Measurements from ENCODE around the gene KCNQ1. TPM values are rescaled to one million over a fixed set of nuclear protein-coding genes. Genes with fewer than 3 reads are reported as not detected.
A peak's percentile ranks its signal among the peaks of the same experiment; 100 is the strongest.

KCNQ1 gene
- total and polyA plus RNA-seq, 9 donors = 1.4 to 17.2 (median 3.8) TPM

GRCh38 chr11:2507212-2507901 is 62.5 kb downstream of the KCNQ1 start:
- DNase-seq = peak in 1 of 5 donors; percentile 1
- Histone ChIP-seq H3K4me1 (ENCODE audit: insufficient read depth) (no peaks in the 10 kb centered on the region), H3K27ac (no peak overlapping the region), H3K36me3 (no peaks in the 10 kb centered on the region), H3K4me3 (no peak overlapping the region), H3K27me3 (no peaks in the 10 kb centered on the region), H3K9me3 (no peaks in the 10 kb centered on the region)
- WGBS, 3 donors = 89 to 93% (median 90%) methylated on average over 12 to 13 of the region's 13 CpGs
- intact Hi-C loops (cut with DNase I) = no loop called here
- TF ChIP-seq EP300 (IDR thresholded peaks at IDR 0.05) (no peak), CTCF (IDR thresholded peaks at IDR 0.05) (no peak), POLR2A (IDR thresholded peaks at IDR 0.05) (no peak)

GRCh38 chr11:2507945-2508749 is 63.3 kb downstream of the KCNQ1 start:
- Histone ChIP-seq H3K9me3 (no peaks in the 10 kb centered on the region), H3K4me3 (no peak overlapping the region), H3K36me3 (no peaks in the 10 kb centered on the region), H3K4me1 (ENCODE audit: insufficient read depth) (no peaks in the 10 kb centered on the region), H3K27ac (no peak overlapping the region), H3K27me3 (no peaks in the 10 kb centered on the region)
- WGBS, 3 donors = 70 to 78% (median 76%) methylated on average over 12 of the region's 12 CpGs
- intact Hi-C loops (cut with DNase I) = no loop called here
- DNase-seq = peak in 1 of 5 donors; percentile 1
- TF ChIP-seq EP300 (IDR thresholded peaks at IDR 0.05) (no peak), CTCF (IDR thresholded peaks at IDR 0.05) (no peak), POLR2A (IDR thresholded peaks at IDR 0.05) (no peak)

- no peak overlapping the region for H3K4me3 ChIP-seq
- no peaks in the 10 kb centered on the region for H3K27me3 ChIP-seq
- intact Hi-C loops (cut with DNase I) = no loop called here
- no peak overlapping the region for H3K27ac ChIP-seq
- H3K4me1 ChIP-seq (ENCODE audit: insufficient read depth) = no peaks in the 10 kb centered on the region
- no peaks in the 10 kb centered on the region for H3K36me3 ChIP-seq
- DNase-seq = peak in 1 of 5 donors; percentile 1
- no peak for TF ChIP-seq CTCF (IDR thresholded peaks at IDR 0.05)
- no peak for TF ChIP-seq POLR2A (IDR thresholded peaks at IDR 0.05)
- no peak for TF ChIP-seq EP300 (IDR thresholded peaks at IDR 0.05)
- 39 to 53% (median 49%) methylated on average over 2 of the region's 2 CpGs for WGBS, 3 donors
- no peaks in the 10 kb centered on the region for H3K9me3 ChIP-seq
These were observed 64.0 kb downstream of the KCNQ1 start for GRCh38 chr11:2508793-2509192.

- Histone ChIP-seq H3K9me3 (no peaks in the 10 kb centered on the region), H3K27me3 (no peaks in the 10 kb centered on the region), H3K27ac (no peak overlapping the region), H3K4me3 (no peak overlapping the region), H3K4me1 (ENCODE audit: insufficient read depth) (no peaks in the 10 kb centered on the region), H3K36me3 (no peaks in the 10 kb centered on the region)
- TF ChIP-seq EP300 (IDR thresholded peaks at IDR 0.05) (no peak), CTCF (IDR thresholded peaks at IDR 0.05) (no peak), POLR2A (IDR thresholded peaks at IDR 0.05) (no peak)
- peak in 2 of 5 donors; percentile 12 for DNase-seq
- intact Hi-C loops (cut with DNase I) = no loop called here
- WGBS, 3 donors = 38 to 56% (median 42%) methylated on average over 16 of the region's 16 CpGs
These were observed 64.7 kb downstream of the KCNQ1 start for GRCh38 chr11:2509481-2510001.
